ENCODE results near the gene COL16A1. TPM values are rescaled to one million over a fixed set of nuclear protein-coding genes. Genes with fewer than 3 reads are reported as not detected.
A peak's percentile ranks its signal among the peaks of the same experiment; 100 is the strongest.

Gene COL16A1
- not detected for total RNA-seq

DNA sequence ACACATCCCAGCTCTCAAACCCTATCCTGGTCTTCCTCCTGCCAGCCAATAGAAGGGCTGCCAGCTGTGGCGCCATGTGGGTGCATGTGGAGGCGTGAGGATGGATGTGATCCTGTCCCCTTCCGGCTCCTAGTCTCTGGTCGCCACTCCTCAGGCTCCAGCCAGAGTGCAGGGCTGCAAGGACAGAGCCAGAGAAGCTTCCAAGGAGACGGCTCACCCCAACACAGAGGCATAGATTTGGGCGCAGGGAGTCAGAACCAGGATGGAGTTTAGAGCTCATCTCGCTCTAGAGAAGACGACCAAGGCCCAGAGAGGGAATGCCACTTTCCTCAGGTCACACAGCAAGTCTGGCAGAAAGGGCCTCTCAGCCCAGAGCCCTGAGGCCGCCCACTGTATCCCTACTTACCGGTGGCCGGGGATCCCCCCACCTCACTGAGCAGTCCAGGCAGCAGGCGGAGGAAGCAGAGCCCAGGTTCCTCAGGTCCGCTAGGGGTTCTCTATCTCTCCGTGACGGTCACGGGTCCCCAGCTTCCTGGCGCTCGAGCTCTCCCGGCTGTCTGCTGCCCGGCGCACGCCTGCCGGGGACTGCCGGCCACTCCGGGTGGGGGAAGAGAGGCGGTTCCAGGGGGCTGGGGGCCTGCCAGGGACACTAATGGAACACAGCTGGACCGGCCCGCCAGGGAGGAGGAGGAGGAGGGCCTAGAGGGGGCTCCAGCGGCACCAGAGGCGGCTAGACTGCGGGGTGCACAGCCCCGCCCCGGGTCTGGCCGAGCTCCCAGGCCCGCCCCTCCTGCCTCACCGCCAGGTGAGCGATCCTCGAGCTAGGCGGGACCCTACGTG, at the start of gene COL16A1:
COL16A1 (minus strand) TSS at position 587 of the 840 bp plus-strand sequence. CDS start 1,824 bp downstream, outside the sequence.
- Mint-ChIP-seq H3K4me3 (peak within 1 kb of the TSS; percentile 31), H3K9me3 (ENCODE audit: low read depth) (no peaks in the 10 kb centered on the region), H3K27me3 (peaks cover 33% of the 10 kb centered on the region), H3K4me1 (peaks cover 60% of the 10 kb centered on the region), H3K27ac (peak within 1 kb of the TSS; percentile 61), H3K36me3 (no peaks in the 10 kb centered on the region)
- CTCF ChIA-PET: interaction anchor here (0.8 to 8.4 kb wide), 7 partner anchors 12 to 85 kb away, joined by 3 to 43 read pairs (median 13); no protein-coding TSS in a partner anchor
- DNase-seq (no peak), ATAC-seq (no peak)

DNA sequence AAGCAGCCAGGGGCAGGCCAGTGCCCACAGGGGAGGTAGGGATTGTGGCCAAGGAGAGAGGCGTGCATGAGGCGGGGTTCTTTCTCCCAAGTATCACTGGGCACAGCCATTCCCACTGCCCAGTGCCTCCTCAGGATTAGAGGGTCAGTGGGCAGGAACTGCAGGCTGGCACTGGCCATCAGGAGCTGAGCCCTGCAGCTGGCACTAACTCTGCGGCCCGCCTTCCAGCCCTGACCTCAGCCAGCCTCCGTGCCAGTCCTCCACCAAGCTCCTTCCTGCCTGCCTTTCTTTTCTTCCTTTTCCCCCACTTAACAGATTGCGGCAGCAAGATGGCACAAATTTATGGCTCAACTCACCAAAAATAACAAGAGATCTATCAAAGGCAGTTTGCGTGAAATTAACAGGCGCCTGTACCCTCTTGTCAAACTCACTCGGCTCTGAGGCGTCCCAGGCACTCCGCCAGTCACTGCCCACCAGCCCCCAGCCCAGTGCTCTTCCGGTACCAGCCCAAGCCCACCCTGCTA, 49.2 kb upstream of the COL16A1 start:
- H3K27ac Mint-ChIP-seq: no peak overlapping the region

DNA sequence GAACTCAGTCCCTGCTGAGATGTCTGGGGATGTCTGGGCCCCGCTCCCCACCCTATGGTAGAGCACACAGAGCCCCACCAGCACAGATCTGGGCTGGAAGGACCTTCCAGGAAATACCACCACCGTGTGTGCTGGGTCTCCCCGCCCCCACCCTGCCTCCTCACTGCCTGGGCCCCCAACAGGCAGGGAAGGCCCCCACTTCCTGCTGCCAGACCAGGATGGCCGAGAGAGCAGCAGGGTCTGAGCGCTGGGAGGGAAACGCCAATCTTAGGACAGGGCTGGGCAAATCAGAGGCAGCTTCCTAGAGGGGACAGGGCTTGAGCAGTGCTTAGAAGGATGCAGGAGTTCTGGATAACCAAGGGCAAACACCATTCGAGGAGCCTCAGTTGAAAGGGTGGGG, 48.4 kb upstream of the COL16A1 start:
- Mint-ChIP-seq H3K4me3 (no peak overlapping the region), H3K9me3 (ENCODE audit: low read depth) (no peaks in the 10 kb centered on the region), H3K36me3 (no peaks in the 10 kb centered on the region), H3K4me1 (peaks cover 45% of the 10 kb centered on the region), H3K27ac (peak overlapping the region; percentile 39), H3K27me3 (peaks cover 8% of the 10 kb centered on the region)
- CTCF ChIA-PET: interaction anchor here (0.7 to 4.5 kb wide), 5 partner anchors 9 to 111 kb away, joined by 3 to 25 read pairs (median 6); no protein-coding TSS in a partner anchor
- peak; percentile 54 for DNase-seq
- ATAC-seq: peak; percentile 38

More for the DNA sequence above, 49.2 kb upstream of the COL16A1 start:
- Mint-ChIP-seq H3K4me1 (peaks cover 43% of the 10 kb centered on the region), H3K9me3 (ENCODE audit: low read depth) (no peaks in the 10 kb centered on the region), H3K36me3 (no peaks in the 10 kb centered on the region), H3K4me3 (no peak overlapping the region), H3K27me3 (peaks cover 8% of the 10 kb centered on the region)
- ATAC-seq (no peak), DNase-seq (no peak)
- CTCF ChIA-PET: interaction anchor here (1.5 to 4.5 kb wide), 2 partner anchors 12 to 36 kb away, joined by 3 to 25 read pairs; no protein-coding TSS in a partner anchor

DNA sequence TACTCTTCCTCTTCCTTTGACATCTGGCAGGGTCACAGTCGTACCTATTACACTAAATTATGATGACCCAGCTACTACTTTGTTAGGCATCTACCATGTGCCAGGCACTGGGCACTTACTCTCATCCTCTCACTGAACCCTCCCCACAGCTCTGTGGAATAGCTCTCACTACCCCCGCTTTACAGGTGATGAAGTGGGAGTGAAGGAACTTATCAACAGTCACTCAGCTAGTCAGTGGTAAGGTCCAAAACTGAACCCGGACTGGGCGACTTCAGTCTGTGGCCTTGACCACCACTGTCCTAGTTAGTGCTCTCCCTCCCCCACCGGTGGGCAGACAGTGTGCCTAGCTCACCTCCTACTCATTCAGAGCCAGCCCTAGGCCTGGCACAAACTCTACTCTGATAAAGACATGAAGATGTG, 48.0 kb upstream of the COL16A1 start:
- ATAC-seq (no peak), DNase-seq (no peak)
- Mint-ChIP-seq H3K9me3 (ENCODE audit: low read depth) (no peaks in the 10 kb centered on the region), H3K27me3 (peaks cover 8% of the 10 kb centered on the region), H3K36me3 (no peaks in the 10 kb centered on the region), H3K4me3 (no peak overlapping the region), H3K4me1 (peaks cover 49% of the 10 kb centered on the region), H3K27ac (peak overlapping the region; percentile 39)
- CTCF ChIA-PET: interaction anchor here (0.7 to 4.5 kb wide), 8 partner anchors 9 to 357 kb away, joined by 3 to 25 read pairs (median 5); partner anchors contain the start of gene PEF1

DNA sequence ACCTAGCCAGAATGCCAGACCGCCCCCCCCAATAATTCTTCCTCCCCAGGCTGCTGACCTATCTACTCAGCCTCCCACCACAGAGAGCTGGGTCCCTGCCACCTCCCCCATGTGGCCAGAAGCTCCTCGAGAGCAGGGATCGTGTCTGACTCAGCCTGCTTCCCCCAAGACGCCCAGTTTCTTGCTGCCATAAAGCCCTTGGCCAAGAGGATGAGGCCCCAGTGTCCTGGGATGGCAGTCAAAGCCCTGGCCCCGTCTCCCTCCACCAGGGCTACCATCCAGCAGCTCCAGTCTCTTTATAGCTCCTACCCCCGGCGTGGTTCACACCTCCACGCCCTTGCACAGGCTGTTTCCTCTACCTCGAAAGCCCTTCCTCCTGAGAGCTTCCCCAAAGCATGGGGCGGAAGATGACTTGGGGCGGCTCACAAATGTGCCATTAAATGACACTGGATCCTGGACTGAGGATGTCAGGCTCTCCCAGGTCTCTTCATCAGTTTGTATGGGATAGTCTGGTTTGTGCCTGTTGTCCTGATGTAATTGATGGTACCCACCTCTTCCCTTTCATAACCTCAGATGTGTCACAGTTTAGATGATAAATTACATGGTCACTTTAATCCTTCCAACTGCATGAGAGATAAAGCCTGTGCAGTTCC, 47.2 kb upstream of the COL16A1 start:
- Mint-ChIP-seq H3K27me3 (peaks cover 8% of the 10 kb centered on the region), H3K9me3 (ENCODE audit: low read depth) (no peaks in the 10 kb centered on the region), H3K27ac (peak overlapping the region; percentile 62), H3K4me1 (peaks cover 58% of the 10 kb centered on the region), H3K4me3 (no peak overlapping the region), H3K36me3 (no peaks in the 10 kb centered on the region)
- ATAC-seq (peak; percentile 82), DNase-seq (peak; percentile 78)
- CTCF ChIA-PET: interaction anchor here (0.7 to 4.5 kb wide), 7 partner anchors 10 to 358 kb away, joined by 3 to 25 read pairs (median 6); partner anchors contain the start of gene PEF1

DNA sequence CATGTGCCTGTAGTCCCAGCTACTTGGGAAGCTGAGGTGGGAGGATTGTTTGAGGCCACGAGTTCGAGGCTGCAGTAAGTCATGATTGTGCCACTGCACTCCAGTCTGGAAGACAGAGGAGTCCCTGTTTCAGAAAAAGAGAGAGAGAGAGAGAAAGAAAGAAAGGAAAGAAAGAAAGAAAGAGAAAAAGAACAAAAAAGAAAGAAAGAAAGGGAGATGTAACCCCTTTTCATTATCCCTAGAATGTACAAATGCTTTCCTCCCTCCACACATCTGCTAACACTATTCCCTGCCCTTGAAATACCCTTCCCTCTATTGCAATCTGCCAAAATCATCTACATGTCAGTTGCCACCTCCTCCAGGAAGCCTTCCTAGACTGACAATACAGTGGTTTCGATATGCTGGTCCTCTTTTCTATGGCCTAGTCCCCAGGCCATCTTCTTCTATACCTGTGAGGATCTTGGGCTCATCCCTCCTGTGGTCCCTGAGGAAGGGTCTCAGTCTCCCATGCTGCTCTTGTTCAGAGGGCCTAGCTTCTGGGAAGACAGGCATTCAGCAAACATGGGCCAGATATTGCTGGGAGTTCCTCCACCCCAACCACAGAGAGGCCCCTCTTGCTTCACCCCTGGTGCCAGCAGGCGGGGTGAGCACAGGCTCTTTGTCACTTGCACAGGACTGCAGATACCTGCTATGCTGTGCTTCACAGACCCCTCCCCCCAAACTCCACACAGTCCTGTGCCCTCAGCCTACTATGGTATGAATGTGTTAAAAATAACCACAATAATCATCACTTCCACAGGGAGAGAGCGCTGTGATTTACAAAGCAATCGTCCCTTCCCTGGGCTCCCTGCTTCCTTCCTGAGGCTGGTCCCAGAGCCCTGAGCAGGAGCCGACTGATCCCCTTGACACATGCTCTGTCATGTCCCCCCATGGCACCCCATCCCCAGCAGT, 46.2 kb upstream of the COL16A1 start:
- H3K27me3 Mint-ChIP-seq: peaks cover 8% of the 10 kb centered on the region
- DNase-seq (no peak), ATAC-seq (no peak)
- H3K4me1 Mint-ChIP-seq: peaks cover 61% of the 10 kb centered on the region
- H3K27ac Mint-ChIP-seq: no peak overlapping the region
- no peaks in the 10 kb centered on the region for H3K9me3 Mint-ChIP-seq (ENCODE audit: low read depth)
- H3K36me3 Mint-ChIP-seq: no peaks in the 10 kb centered on the region
- H3K4me3 Mint-ChIP-seq: no peak overlapping the region
- CTCF ChIA-PET: interaction anchor here (1.1 to 4.5 kb wide), 9 partner anchors 11 to 359 kb away, joined by 3 to 25 read pairs (median 5); partner anchors contain the start of gene ADGRB2

DNA sequence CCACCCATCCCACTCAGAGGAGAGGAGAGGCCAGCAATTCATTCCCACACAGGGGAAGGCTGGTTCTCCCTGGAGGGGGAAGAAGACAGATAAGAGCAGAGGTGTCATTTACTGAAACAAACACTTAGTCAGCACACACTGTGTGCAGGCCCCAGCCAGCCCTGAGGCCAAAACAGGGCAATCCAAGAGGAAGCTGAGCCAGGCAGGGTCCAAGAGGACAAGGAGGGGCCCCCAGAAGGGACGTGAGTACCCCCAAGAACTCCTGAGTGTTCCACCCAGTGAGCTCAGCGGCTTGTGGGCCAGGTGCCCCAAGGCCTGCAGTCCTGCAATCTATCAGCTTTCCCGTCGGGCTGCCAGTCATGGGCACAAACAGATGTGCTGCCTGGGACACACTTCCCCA, 44.5 kb upstream of the COL16A1 start:
- ATAC-seq: no peak
- no peak overlapping the region for H3K27ac Mint-ChIP-seq
- peaks cover 64% of the 10 kb centered on the region for H3K4me1 Mint-ChIP-seq
- no peak for DNase-seq
- no peaks in the 10 kb centered on the region for H3K9me3 Mint-ChIP-seq (ENCODE audit: low read depth)
- H3K4me3 Mint-ChIP-seq: no peak overlapping the region
- peaks cover 8% of the 10 kb centered on the region for H3K27me3 Mint-ChIP-seq
- H3K36me3 Mint-ChIP-seq: no peaks in the 10 kb centered on the region
- CTCF ChIA-PET: interaction anchor here (0.7 to 1.8 kb wide), 5 partner anchors 12 to 130 kb away, joined by 3 to 6 read pairs (median 5); no protein-coding TSS in a partner anchor

DNA sequence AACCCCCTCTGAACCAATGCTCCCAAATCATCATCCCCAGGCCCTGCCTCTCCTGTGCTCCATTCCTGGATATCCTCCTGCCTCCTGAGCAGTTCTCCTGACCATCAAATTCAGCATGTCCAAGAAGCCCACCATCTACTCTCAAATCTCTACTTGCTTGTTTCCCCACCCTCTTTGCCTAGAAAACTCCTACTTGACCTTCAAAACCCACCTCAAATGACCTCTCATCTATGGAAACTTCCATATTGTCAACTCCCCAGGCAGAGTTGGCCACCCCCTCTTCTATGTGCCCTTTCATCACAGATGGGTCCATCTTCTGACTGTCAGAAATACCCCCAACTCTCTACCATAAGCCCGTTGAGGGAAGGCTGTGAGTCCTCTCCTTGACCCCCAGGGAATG, 43.5 kb upstream of the COL16A1 start:
- DNase-seq (no peak), ATAC-seq (no peak)
- CTCF ChIA-PET: interaction anchor here (1.3 to 2.7 kb wide), 2 partner anchors 32 to 80 kb away, joined by 3 to 12 read pairs; no protein-coding TSS in a partner anchor
- H3K9me3 Mint-ChIP-seq (ENCODE audit: low read depth): no peaks in the 10 kb centered on the region
- H3K27me3 Mint-ChIP-seq: peaks cover 8% of the 10 kb centered on the region
- no peak overlapping the region for H3K4me3 Mint-ChIP-seq
- H3K27ac Mint-ChIP-seq: peak overlapping the region; percentile 5
- no peaks in the 10 kb centered on the region for H3K36me3 Mint-ChIP-seq
- H3K4me1 Mint-ChIP-seq: peaks cover 55% of the 10 kb centered on the region

DNA sequence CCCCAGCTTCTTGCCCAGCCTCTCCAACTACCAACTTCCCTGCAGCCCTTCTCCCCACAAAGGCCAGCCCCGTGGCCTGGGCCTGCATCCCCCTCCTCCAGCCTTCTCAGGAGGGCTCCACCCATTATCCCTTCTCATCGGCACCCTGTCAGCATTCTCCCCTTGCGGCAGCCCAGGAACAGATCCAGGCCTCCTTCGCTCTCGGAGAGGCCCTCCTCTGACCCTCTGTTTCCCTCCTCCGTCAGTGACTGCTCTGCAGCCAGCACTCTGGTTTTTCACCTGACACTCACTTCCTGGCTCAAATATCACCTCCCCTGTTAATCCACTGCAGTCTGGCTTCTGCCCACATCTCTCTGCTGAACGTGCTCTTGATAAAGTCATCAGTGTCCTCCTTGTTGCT, 42.9 kb upstream of the COL16A1 start:
- ATAC-seq (no peak), DNase-seq (no peak)
- peaks cover 53% of the 10 kb centered on the region for H3K4me1 Mint-ChIP-seq
- H3K9me3 Mint-ChIP-seq (ENCODE audit: low read depth): no peaks in the 10 kb centered on the region
- no peak overlapping the region for H3K4me3 Mint-ChIP-seq
- H3K27me3 Mint-ChIP-seq: peaks cover 8% of the 10 kb centered on the region
- CTCF ChIA-PET: interaction anchor here (1.0 to 3.4 kb wide), 10 partner anchors 12 to 362 kb away, joined by 3 to 41 read pairs (median 11); partner anchors contain the start of gene KPNA6
- peak overlapping the region; percentile 39 for H3K27ac Mint-ChIP-seq
- H3K36me3 Mint-ChIP-seq: no peaks in the 10 kb centered on the region

DNA sequence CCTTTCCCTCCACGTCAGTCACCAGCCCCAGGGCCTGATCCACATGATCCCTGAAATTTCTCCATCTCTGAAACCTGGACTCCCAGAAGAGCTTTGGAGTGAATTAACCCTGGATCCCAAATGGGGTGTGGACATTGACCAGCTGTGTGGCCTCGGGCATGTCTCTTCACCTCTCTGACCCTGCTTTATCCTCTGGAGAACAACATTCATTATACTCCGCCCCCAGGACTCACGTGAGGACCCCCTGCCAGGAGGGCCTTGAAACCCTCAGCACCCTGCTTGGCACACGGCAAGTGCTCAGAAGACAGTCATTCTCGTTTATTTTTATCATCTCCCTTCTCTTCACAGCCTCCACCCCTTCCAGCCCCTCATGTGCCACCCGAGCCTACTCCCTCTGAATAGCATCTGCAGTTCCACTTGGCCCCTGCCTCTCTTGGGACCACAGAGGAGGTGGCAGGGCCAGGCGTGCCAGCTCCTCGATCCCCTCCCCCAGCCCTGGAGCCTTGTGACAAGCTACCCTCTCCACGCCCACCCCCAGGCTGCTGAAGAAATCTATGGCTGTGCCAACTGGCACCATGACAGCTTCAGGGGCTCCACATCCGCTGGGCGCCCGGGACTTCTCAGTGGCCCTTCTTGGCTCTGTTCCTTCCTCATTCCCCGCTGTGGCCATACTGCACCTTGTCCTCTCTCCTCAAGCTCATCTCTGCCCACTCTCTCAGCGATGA, 42.3 kb upstream of the COL16A1 start:
- CTCF ChIA-PET: interaction anchor here (0.5 to 3.4 kb wide), 30 partner anchors 8 to 560 kb away, joined by 3 to 41 read pairs (median 5); partner anchors contain the start of genes COL16A1 and KPNA6
- DNase-seq: no peak
- no peak for ATAC-seq
- no peak overlapping the region for H3K4me3 Mint-ChIP-seq
- peaks cover 8% of the 10 kb centered on the region for H3K27me3 Mint-ChIP-seq
- no peaks in the 10 kb centered on the region for H3K36me3 Mint-ChIP-seq
- no peaks in the 10 kb centered on the region for H3K9me3 Mint-ChIP-seq (ENCODE audit: low read depth)
- H3K4me1 Mint-ChIP-seq: peaks cover 47% of the 10 kb centered on the region
- peak overlapping the region; percentile 39 for H3K27ac Mint-ChIP-seq

DNA sequence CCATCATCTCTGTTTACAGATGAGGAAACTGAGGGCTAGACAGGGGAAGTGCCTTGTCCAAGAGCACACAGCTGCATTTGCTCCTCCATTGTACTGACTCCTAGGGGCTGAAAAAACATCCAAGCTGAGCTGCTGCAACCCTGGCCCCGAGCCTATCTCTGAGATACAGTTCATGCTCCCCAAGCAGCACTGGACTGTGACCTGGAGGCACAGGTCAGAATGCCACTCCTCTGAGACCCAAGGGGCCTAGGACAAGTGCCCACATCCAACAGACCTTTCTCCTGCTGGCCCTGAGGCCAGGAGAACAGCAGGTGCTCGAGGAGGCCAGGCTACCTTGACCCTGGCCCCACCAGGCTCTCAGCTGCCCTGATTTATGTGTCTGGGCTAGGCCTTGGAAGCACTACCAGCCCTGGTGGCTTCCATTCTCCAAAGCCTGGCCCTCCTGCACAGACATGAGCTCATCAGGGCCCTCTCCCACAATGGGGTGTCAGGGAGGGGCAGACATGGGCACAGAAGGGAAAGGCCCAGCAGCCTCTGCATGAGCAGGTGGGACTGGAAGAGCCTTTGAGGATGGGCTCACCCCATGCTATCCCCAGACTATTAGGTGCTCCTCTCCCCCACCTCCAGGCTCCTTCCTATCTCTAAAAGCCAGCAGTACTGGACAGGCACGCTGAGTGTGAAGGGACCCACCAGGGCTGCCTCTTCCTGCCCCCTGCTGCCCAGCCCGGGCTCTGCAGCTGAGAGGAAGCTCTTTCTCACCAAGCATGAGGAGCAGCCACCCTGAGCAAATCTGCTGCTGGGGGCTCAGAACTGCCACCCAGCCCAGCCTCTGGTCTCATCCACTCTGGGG, 41.5 kb upstream of the COL16A1 start:
- peak; percentile 88 for ATAC-seq
- peak; percentile 84 for DNase-seq
- no peaks in the 10 kb centered on the region for H3K36me3 Mint-ChIP-seq
- H3K27me3 Mint-ChIP-seq: peaks cover 8% of the 10 kb centered on the region
- CTCF ChIA-PET: interaction anchor here (0.5 to 3.4 kb wide), 34 partner anchors 9 to 559 kb away, joined by 3 to 41 read pairs (median 5); partner anchors contain the start of genes COL16A1 and KPNA6
- H3K9me3 Mint-ChIP-seq (ENCODE audit: low read depth): no peaks in the 10 kb centered on the region
- peaks cover 39% of the 10 kb centered on the region for H3K4me1 Mint-ChIP-seq
- no peak overlapping the region for H3K27ac Mint-ChIP-seq
- H3K4me3 Mint-ChIP-seq: no peak overlapping the region
